HG03064 (cell line): ENCODE measurements around the gene ZMYND8.

Experiments
- ATAC-seq: cut with Tn5 transposase; IDR thresholded peaks from one replicate; pipeline ENCODE4 v1.9.1; 2021; ENCODE audit warnings: low read depth; ENCODE audit not compliant: unreplicated experiment

The ZMYND8 gene

GRCh38 chr20:47335251-47336128 lies 21.0 kb downstream of the ZMYND8 start:
- ATAC-seq, result no peak

- no peak for ATAC-seq
These were observed 22.4 kb downstream of the ZMYND8 start for GRCh38 chr20:47334022-47334551.

GRCh38 chr20:47332381-47333206 lies 23.9 kb downstream of the ZMYND8 start:
- no peak for ATAC-seq

- ATAC-seq, result no peak
These were observed 25.4 kb downstream of the ZMYND8 start for GRCh38 chr20:47330933-47331708.

GRCh38 chr20:47330071-47330470 lies 26.4 kb downstream of the ZMYND8 start:
- ATAC-seq, result no peak

GRCh38 chr20:47328129-47328528 lies 28.4 kb downstream of the ZMYND8 start:
- no peak for ATAC-seq

- ATAC-seq, result no peak
These were observed 28.8 kb downstream of the ZMYND8 start for GRCh38 chr20:47327711-47328110.

GRCh38 chr20:47326658-47327268 lies 29.7 kb downstream of the ZMYND8 start:
- ATAC-seq, result no peak

- no peak for ATAC-seq
These were observed 31.3 kb downstream of the ZMYND8 start for GRCh38 chr20:47325242-47325641.

- ATAC-seq, result no peak
These were observed 35.3 kb downstream of the ZMYND8 start for GRCh38 chr20:47320990-47321805.

- no peak for ATAC-seq
These were observed 36.8 kb downstream of the ZMYND8 start for GRCh38 chr20:47319517-47320252.

- ATAC-seq, result no peak
These were observed 37.6 kb downstream of the ZMYND8 start for GRCh38 chr20:47318586-47319516.

- ATAC-seq, result no peak
These were observed 38.4 kb downstream of the ZMYND8 start for GRCh38 chr20:47318027-47318585.

- ATAC-seq, result no peak
These were observed 39.2 kb downstream of the ZMYND8 start for GRCh38 chr20:47317127-47317895.

GRCh38 chr20:47316776-47317126 lies 39.7 kb downstream of the ZMYND8 start:
- no peak for ATAC-seq

GRCh38 chr20:47315339-47316056 lies 41.0 kb downstream of the ZMYND8 start:
- no peak for ATAC-seq
